ENCODE measurements around the gene PFN4.

GRCh38 chr2:24121469-24121868, 1.7 kb downstream of the PFN4 start:
- TF ChIP-seq POLR2AphosphoS5 (IDR thresholded peaks at IDR 0.05) (no peak), POLR2A (IDR thresholded peaks at IDR 0.05) (no peak)
- TF ChIP-seq, protein P1, sequence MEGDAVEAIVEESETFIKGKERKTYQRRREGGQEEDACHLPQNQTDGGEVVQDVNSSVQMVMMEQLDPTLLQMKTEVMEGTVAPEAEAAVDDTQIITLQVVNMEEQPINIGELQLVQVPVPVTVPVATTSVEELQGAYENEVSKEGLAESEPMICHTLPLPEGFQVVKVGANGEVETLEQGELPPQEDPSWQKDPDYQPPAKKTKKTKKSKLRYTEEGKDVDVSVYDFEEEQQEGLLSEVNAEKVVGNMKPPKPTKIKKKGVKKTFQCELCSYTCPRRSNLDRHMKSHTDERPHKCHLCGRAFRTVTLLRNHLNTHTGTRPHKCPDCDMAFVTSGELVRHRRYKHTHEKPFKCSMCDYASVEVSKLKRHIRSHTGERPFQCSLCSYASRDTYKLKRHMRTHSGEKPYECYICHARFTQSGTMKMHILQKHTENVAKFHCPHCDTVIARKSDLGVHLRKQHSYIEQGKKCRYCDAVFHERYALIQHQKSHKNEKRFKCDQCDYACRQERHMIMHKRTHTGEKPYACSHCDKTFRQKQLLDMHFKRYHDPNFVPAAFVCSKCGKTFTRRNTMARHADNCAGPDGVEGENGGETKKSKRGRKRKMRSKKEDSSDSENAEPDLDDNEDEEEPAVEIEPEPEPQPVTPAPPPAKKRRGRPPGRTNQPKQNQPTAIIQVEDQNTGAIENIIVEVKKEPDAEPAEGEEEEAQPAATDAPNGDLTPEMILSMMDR (IDR thresholded peaks at IDR 0.05) = no peak
